WTC11 (cell line): ENCODE data around the gene GRK2. TPM values are rescaled to one million over a fixed set of nuclear protein-coding genes. Genes with fewer than 3 reads are reported as not detected.

Experiments used
- ATAC-seq: fragments of 200-7000 bp; cut with Tn5 transposase; 2 replicates; pipeline ENCODE4 v1.10.0; 2021; ENCODE audit warnings: mild to moderate bottlenecking, moderate library complexity
- CTCF ChIA-PET: fragments of 300-600 bp; sonication (Branson Sonifier 250); formaldehyde crosslinking; loops from one replicate; lab custom pipeline; 2021; ENCODE audit warnings: antibody characterized with exemption; lab: Charles Lee
- POLR2A ChIA-PET: fragments of 350-600 bp; sonication (Branson Sonifier 250); formaldehyde crosslinking; loops from one replicate; lab custom pipeline; 2021; ENCODE audit warnings: antibody characterized with exemption; lab: Charles Lee
- DNase-seq: peaks from one replicate; pipeline ENCODE4 v3.0.0; 2021; ENCODE audit warnings: low spot score
- H3K27ac Mint-ChIP-seq: 2 replicates; pipeline ENCODE4 v1.8.0; 2021; ENCODE audit warnings: mixed read lengths
- H3K27me3 Mint-ChIP-seq: 2 replicates; pipeline ENCODE4 v1.8.0; 2021; ENCODE audit warnings: low read depth, mild to moderate bottlenecking, moderate library complexity, mixed read lengths
- H3K36me3 Mint-ChIP-seq: 2 replicates; pipeline ENCODE4 v1.8.0; 2021; ENCODE audit warnings: mixed read lengths
- H3K4me1 Mint-ChIP-seq: 2 replicates; pipeline ENCODE4 v1.8.0; 2022; ENCODE audit warnings: mixed read lengths
- H3K4me3 Mint-ChIP-seq: 2 replicates; pipeline ENCODE4 v1.8.0; 2021; ENCODE audit warnings: mild to moderate bottlenecking, moderate library complexity, mixed read lengths
- H3K9me3 Mint-ChIP-seq: 2 replicates; pipeline ENCODE4 v1.8.0; 2021; ENCODE audit warnings: mixed read lengths
- CREM ChIP-seq: sonication (generic); formaldehyde crosslinking; IDR thresholded peaks from 2 replicates; pipeline ENCODE4 v1.8.1; 2022; ENCODE audit warnings: mild to moderate bottlenecking, missing genetic modification reagents, moderate library complexity
- FOXJ3 ChIP-seq: sonication (generic); formaldehyde crosslinking; IDR thresholded peaks from 2 replicates; pipeline ENCODE4 v1.9.0; 2021; ENCODE audit warnings: missing genetic modification reagents, mild to moderate bottlenecking, borderline replicate concordance
- GABPB1 ChIP-seq: sonication (generic); formaldehyde crosslinking; IDR thresholded peaks from 2 replicates; pipeline ENCODE4 v1.8.1; 2023; ENCODE audit warnings: mild to moderate bottlenecking, missing genetic modification reagents
- HMGXB4 ChIP-seq: sonication (generic); formaldehyde crosslinking; IDR thresholded peaks from 2 replicates; pipeline ENCODE4 v1.8.1; 2023; ENCODE audit warnings: mild to moderate bottlenecking, moderate library complexity, missing genetic modification reagents
- JAZF1 ChIP-seq: fragments of 250-450 bp; sonication (Bioruptor Pico); IDR thresholded peaks from 2 replicates; pipeline ENCODE4 v1.9.0; 2021; ENCODE audit warnings: moderate library complexity, mild to moderate bottlenecking, inconsistent platforms
- JUN ChIP-seq: sonication (generic); formaldehyde crosslinking; IDR thresholded peaks from 2 replicates; pipeline ENCODE4 v1.8.0; 2023; ENCODE audit warnings: mild to moderate bottlenecking, missing genetic modification reagents
- NFYB ChIP-seq: sonication (generic); formaldehyde crosslinking; conservative IDR thresholded peaks from 2 replicates; pipeline ENCODE4 v1.8.0; 2022; ENCODE audit warnings: low read depth, missing genetic modification reagents
- NR3C1 ChIP-seq: sonication (generic); formaldehyde crosslinking; conservative IDR thresholded peaks from 2 replicates; pipeline ENCODE4 v1.8.1; 2023; ENCODE audit warnings: low read depth, mild to moderate bottlenecking, missing genetic modification reagents
- RELA ChIP-seq: sonication (generic); formaldehyde crosslinking; IDR thresholded peaks from 2 replicates; pipeline ENCODE4 v1.8.1; 2022; ENCODE audit warnings: missing genetic modification reagents, mild to moderate bottlenecking, borderline replicate concordance
- TEAD1 ChIP-seq: sonication (generic); formaldehyde crosslinking; IDR thresholded peaks from 2 replicates; pipeline ENCODE4 v1.8.0; 2022; ENCODE audit warnings: mild to moderate bottlenecking, missing genetic modification reagents
- TP53 ChIP-seq: sonication (generic); formaldehyde crosslinking; IDR thresholded peaks from 2 replicates; pipeline ENCODE4 v1.8.1; 2023; ENCODE audit warnings: mild to moderate bottlenecking, missing genetic modification reagents
- ZNF317 ChIP-seq: sonication (generic); formaldehyde crosslinking; IDR thresholded peaks from 2 replicates; pipeline ENCODE4 v1.8.1; 2023; ENCODE audit warnings: low read depth, mild to moderate bottlenecking, moderate library complexity, missing genetic modification reagents, borderline replicate concordance
- total RNA-seq: library from RNA; stranded (reverse); gene quantifications from 3 replicates; pipeline ENCODE4 v1.2.3, GENCODE V29; 2021

The GRK2 gene
- total RNA-seq, 1 experiment from 2014 or later: 68.1 TPM

DNA sequence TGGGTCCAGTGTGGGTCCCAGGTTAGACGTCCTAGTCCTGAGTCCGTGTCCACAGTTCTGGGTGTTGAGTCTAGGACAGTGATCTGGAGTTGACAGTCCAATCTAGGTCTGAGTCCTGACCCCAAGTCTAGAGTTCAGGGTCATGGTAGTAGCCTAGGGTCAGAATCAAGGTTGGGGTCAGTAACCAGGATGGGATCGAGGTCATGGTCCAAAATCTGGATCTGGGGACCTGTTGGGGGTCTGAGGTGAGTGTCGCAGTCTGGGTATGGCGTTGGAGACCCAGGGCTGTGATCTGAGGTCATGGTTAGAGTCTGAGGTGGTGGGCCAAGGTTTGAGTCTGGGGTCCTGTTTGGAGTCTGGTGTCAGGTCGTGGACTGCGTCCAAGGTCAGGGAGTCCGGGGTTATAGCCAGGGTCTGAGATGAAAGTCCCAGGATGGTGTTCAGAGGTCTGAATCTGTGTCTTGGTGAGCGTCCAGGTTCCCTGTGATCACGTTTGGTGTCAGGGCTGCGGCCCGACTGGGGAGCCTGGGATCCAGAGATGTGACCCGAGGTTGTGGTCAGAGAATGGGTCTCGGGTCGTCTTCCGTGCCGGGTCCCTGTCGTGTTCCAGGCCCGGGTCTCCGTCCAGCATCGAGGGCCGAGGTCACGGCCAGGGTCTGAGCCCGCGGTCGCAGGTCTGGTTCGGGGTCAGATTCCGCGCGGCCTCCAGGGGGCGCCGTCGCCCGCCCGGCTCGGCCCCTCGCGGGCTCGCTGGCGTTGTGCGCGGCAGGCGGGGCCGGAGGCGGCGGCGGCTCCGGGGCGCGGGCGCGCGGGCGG is 432 bp upstream of the GRK2 start (continued):
- TF ChIP-seq HMGXB4 (CRISPR knock-in tag) (peak; percentile 75), CREM (no peak), FOXJ3 (CRISPR knock-in tag) (no peak), RELA (no peak), ZNF317 (CRISPR knock-in tag) (no peak)
- TF ChIP-seq, all 79 proteins: peak for 3

DNA sequence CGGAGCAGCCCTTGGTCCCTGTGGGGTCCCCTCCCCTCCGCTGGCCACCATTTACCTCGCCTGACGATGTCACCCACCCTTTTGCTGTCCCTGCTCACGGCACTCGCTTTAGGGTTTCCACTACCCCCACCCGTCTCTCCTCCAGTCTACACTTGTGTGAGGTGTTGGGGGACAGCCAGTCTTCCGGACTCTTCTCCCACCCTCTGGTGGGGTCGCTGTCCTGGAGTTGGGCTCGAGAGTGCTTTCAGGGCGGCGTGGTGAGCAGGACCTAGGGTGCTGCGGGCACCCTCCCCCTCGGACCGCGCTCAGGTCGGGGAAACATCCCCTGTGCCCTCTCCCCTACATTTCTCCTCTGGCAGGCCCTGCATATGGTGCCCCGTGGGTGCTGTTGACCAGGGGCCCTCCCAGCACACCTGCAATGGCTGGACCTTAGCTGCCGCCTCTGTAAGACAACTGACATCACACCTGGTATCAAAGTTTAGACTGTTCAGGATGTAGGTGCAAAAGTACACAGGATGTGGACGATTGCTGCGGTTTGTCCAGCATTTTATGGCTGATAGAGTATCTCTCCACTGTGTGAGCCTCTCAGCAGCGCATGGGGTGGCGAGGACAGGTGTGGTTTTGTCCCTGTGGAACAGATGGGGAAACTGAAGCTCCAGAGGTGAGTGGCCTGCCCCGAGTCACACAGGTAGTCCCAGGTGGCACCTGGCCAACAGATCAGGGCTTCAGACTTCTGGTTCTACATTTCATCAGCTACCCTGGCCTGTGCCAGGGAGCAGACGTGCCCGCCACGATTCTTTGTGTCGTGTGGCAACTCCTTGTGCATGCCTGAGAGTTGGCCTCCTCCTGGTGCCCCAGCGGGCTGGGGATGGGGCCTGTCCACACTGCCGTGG is 1.2 kb downstream of the GRK2 start:
- no peak for ATAC-seq
- Mint-ChIP-seq H3K36me3 (no peaks in the 10 kb centered on the region), H3K9me3 (no peaks in the 10 kb centered on the region), H3K27ac (peak overlapping the region; percentile 80; the same call in 1 of the 2 replicates), H3K4me1 (peaks cover 56% of the 10 kb centered on the region), H3K27me3 (peaks cover 22% of the 10 kb centered on the region), H3K4me3 (peak overlapping the region; percentile 93)
- POLR2A ChIA-PET: interaction anchor here (0.6 to 1.3 kb wide), 4 partner anchors 10 to 50 kb away, joined by 3 to 4 read pairs (median 4); partner anchors contain the start of gene ANKRD13D
- CTCF ChIA-PET: interaction anchor here (0.6 to 2.2 kb wide), 10 partner anchors 7 to 186 kb away, joined by 3 to 25 read pairs (median 4); partner anchors contain the start of genes ANKRD13D and SSH3
- TF ChIP-seq TP53 (CRISPR knock-in tag): no peak
- TF ChIP-seq GABPB1: 0 out of 2 replicates have a peak, but pooled peaks have one; percentile 19
- no peak for DNase-seq

- ChIA-PET CTCF (interaction anchor here (1.2 to 2.2 kb wide), 4 partner anchors 20 to 187 kb away, joined by 4 to 25 read pairs (median 10); partner anchors contain the start of gene ANKRD13D), POLR2A (interaction anchor here (0.7 kb wide), 1 partner anchor 21 kb away, joined by 3 read pairs; the partner anchor contains the start of gene ANKRD13D)
- H3K27ac Mint-ChIP-seq: no peak overlapping the region
- ATAC-seq (no peak), DNase-seq (no peak)
- peaks cover 18% of the 10 kb centered on the region for H3K27me3 Mint-ChIP-seq
- peaks cover 47% of the 10 kb centered on the region for H3K4me1 Mint-ChIP-seq
- H3K36me3 Mint-ChIP-seq: no peaks in the 10 kb centered on the region
- H3K9me3 Mint-ChIP-seq: no peaks in the 10 kb centered on the region
- H3K4me3 Mint-ChIP-seq: peak overlapping the region; percentile 93
- TF ChIP-seq NFYB (CRISPR knock-in tag): no peak
- no peak for TF ChIP-seq NR3C1
Measured at GRCh38 chr11:67268081-67268961, 2.0 kb downstream of the GRK2 start.

GRCh38 chr11:67268962-67269268 is 2.6 kb downstream of the GRK2 start:
- Mint-ChIP-seq H3K4me1 (peaks cover 47% of the 10 kb centered on the region), H3K36me3 (no peaks in the 10 kb centered on the region), H3K27me3 (peaks cover 18% of the 10 kb centered on the region), H3K27ac (no peak overlapping the region; the same call in 1 of the 2 replicates), H3K4me3 (peak overlapping the region; percentile 93; the same call in 1 of the 2 replicates), H3K9me3 (no peaks in the 10 kb centered on the region)
- ChIA-PET POLR2A (no interaction called here), CTCF (interaction anchor here (1.8 to 3.0 kb wide), 2 partner anchors 20 to 49 kb away, joined by 14 to 18 read pairs; partner anchors contain the start of gene ANKRD13D)
- DNase-seq: no peak
- no peak for ATAC-seq
- no peak for TF ChIP-seq CREM
- TF ChIP-seq JUN (CRISPR knock-in tag): no peak
- no peak for TF ChIP-seq TEAD1 (CRISPR knock-in tag)
- TF ChIP-seq JAZF1 (CRISPR knock-in tag): no peak
